ENCODE data around the gene NDUFS1.

DNA sequence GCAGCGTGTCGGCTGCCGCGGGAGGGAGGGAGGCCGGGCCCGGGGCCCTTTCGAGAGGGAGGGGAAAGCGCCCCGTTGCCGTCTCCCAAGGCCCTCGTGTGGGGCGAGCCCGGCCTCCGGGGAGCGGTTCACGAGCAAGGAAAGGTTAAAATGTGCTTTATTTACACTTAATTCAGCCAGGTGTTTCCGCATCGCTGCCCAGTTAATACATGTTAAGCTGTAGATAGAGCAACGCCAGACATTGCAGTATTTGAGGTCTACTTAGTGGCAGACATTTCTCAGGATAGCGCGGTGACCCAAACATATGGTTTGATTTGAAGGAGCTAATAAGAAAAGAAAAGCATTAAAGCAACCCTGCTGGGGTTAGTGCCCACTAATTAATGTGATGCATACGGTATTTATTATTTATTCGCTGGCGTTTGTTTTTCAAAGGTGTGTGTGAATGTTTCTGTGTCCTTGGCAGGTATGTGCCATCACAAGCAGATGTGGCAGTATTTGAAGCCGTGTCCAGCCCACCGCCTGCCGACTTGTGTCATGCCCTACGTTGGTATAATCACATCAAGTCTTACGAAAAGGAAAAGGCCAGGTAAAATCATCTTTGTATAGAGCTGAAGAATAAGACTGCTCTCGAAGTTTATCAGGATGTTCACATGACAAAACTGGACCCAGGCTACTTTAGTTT lies 1.0 kb upstream of the NDUFS1 start:
- TF ChIP-seq, protein P1, sequence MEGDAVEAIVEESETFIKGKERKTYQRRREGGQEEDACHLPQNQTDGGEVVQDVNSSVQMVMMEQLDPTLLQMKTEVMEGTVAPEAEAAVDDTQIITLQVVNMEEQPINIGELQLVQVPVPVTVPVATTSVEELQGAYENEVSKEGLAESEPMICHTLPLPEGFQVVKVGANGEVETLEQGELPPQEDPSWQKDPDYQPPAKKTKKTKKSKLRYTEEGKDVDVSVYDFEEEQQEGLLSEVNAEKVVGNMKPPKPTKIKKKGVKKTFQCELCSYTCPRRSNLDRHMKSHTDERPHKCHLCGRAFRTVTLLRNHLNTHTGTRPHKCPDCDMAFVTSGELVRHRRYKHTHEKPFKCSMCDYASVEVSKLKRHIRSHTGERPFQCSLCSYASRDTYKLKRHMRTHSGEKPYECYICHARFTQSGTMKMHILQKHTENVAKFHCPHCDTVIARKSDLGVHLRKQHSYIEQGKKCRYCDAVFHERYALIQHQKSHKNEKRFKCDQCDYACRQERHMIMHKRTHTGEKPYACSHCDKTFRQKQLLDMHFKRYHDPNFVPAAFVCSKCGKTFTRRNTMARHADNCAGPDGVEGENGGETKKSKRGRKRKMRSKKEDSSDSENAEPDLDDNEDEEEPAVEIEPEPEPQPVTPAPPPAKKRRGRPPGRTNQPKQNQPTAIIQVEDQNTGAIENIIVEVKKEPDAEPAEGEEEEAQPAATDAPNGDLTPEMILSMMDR (conservative IDR thresholded peaks at IDR 0.05): no peak
- TF ChIP-seq ZFX (IDR thresholded peaks at IDR 0.05): peak; percentile 59

Measured in C4-2B (cell line).